ENCODE data around the gene HIRIP3.
"Not testable (repeated sequence)": the region's sequence is repeated elsewhere in the genome, so short reads cannot be mapped to it uniquely, and the experiment has no call there.

The HIRIP3 gene, protein sequence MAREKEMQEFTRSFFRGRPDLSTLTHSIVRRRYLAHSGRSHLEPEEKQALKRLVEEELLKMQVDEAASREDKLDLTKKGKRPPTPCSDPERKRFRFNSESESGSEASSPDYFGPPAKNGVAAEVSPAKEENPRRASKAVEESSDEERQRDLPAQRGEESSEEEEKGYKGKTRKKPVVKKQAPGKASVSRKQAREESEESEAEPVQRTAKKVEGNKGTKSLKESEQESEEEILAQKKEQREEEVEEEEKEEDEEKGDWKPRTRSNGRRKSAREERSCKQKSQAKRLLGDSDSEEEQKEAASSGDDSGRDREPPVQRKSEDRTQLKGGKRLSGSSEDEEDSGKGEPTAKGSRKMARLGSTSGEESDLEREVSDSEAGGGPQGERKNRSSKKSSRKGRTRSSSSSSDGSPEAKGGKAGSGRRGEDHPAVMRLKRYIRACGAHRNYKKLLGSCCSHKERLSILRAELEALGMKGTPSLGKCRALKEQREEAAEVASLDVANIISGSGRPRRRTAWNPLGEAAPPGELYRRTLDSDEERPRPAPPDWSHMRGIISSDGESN

GRCh38 chr16:29995324-29995910 lies at the start of gene HIRIP3:
Gene HIRIP3 (minus strand): TSS chr16:29995617. CDS start chr16:29995605, 12 bp downstream.
- peak; percentile 88 for DNase-seq (ENCODE audit: low spot score)

DNA sequence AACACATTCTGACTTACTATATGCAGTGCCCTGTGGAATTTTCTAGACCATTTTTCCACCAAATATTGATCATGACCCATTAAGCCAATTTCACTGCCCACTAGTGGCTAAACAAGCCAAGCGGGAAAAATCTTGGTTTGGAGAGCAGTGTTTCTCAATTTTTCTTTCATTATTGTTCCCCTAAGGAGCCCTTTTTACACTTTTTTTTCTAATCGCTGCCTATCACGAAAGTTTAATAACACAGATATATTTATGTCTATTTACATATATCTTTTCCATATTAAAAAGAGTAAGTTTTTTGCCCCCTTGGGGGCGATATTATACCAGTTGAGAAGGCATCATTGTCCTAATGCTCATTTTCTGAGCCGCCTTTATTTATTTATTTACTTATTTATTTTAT lies 46.4 kb upstream of the HIRIP3 start:
- no peak for DNase-seq (ENCODE audit: low spot score)

GRCh38 chr16:30040690-30041089 lies 45.3 kb upstream of the HIRIP3 start:
- DNase-seq (ENCODE audit: low spot score), result not testable (repeated sequence)

DNA sequence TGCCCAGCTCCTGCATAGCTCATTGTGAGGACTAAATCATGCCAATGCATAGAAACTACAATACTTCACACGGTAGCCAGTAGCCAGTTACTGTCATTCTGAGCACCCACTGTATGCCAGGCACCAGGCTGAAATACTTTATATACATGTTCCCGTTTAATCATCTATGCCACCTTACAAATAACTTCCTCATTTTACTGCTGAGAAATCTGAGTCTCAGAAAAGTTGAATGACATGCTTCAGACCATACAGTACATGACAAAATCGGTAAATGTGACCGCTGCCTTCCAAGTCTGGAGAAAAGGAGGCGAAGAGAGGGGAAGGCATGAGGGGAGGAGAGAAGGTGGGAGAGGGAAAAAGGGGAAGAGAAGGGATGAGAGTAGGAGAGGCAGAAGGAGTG lies 44.8 kb upstream of the HIRIP3 start:
- no peak for DNase-seq (ENCODE audit: low spot score)

DNA sequence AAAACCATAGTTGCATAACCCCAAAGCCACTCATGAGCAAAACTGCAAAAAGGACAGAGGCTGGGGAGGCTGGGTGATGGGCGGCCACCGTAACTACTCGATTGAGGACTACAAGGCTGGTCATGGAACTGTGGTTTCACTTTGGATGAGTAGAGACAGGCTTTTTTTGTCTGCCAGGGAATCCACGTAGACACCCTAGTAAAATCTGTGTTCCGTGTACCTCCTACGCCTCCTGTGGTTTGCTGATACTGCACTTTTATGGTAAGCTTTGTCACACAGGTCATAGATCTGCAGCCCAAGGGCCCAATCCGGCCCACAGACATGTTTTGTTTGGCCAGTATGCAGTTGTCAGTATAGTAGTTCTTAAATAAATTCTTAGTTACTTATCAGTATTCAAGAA lies 37.9 kb upstream of the HIRIP3 start:
- DNase-seq (ENCODE audit: low spot score), result no peak

GRCh38 chr16:30032083-30032819 lies 36.8 kb upstream of the HIRIP3 start:
- DNase-seq (ENCODE audit: low spot score), result no peak

DNA sequence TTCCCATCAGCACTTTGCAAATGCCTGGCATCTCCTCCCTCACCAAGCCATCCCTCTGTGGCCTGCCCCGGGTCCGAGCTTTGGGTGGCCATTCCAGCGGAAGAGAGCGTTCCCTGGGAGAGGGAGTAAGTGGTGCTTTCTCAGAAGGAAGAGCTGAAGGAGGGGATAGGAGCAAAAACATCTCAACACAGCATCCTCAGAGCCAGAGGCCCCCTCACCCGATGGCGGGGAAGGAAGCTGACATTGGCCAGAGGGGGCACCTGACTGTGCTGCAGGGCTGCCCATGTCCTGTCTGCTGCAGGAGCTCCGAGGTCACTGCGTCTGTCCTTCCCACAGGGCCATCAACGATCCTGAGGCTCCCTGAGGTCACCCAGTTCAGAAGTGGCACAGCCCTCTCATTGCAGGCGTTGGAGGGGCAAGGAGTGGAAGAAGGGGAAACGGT lies 36.1 kb upstream of the HIRIP3 start:
- no peak for DNase-seq (ENCODE audit: low spot score)

GRCh38 chr16:30030841-30031413 lies 35.5 kb upstream of the HIRIP3 start, which contains the start of gene TLCD3B:
Gene TLCD3B (minus strand): TSS chr16:30031271. CDS start chr16:30030527, 744 bp downstream.
- no peak for DNase-seq (ENCODE audit: low spot score)

- DNase-seq (ENCODE audit: low spot score), result no peak
These were observed 34.7 kb upstream of the HIRIP3 start for GRCh38 chr16:30030011-30030685.

DNA sequence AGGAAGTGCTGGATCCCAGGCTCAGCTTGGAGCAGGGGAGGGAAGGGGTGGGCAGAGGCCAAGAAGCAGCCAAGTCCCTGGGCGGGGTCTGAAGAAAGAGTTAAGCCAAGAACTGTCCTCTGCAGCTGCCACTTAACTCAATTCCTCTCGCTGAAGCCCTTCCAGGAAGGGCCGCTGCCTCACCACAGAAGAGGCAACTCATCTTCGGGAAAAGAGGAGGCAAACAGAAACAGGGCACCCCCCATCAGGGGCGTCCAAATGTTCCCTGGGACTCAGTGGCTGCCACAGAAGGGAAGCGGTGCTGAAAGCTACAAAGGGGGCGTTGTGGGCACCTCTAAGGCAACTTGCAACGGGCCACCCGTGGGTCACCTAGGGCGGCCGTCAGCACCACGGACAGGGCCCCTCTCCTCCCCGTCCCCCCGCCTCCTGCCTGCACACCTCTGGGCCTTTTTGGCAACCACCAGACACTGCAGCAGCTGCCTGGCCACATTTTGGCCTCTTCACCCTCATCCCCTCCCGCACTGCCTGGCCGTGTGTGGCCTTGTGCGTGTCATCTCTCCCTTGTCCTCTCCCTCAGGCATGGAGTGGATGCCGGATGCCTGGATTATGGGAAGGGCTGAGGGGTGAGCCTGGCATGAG lies 33.1 kb upstream of the HIRIP3 start:
- no peak for DNase-seq (ENCODE audit: low spot score)

GRCh38 chr16:30027588-30028437 lies 32.4 kb upstream of the HIRIP3 start:
- DNase-seq (ENCODE audit: low spot score), result no peak

GRCh38 chr16:30026449-30026848 lies 31.0 kb upstream of the HIRIP3 start:
- no peak for DNase-seq (ENCODE audit: low spot score)

DNA sequence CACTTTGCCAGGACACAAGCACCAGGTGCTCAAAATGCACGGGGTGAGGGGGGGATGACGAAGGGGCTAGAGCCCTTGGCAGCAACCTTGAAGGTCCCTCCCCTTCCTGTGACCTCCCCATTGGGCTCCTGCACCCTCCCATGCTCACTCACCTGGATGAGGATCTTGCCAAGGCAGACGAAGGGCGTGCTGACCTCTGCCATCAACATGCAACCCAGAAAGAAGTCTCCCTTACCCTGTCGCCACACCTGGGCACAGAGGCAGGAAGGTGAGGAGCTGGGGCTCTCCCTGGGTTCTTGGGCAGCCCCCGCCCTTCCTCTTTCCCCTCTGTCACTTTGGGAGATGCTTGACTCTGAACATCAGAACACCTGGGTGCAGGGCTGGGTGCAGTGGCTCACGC lies 30.2 kb upstream of the HIRIP3 start:
- no peak for DNase-seq (ENCODE audit: low spot score)

DNA sequence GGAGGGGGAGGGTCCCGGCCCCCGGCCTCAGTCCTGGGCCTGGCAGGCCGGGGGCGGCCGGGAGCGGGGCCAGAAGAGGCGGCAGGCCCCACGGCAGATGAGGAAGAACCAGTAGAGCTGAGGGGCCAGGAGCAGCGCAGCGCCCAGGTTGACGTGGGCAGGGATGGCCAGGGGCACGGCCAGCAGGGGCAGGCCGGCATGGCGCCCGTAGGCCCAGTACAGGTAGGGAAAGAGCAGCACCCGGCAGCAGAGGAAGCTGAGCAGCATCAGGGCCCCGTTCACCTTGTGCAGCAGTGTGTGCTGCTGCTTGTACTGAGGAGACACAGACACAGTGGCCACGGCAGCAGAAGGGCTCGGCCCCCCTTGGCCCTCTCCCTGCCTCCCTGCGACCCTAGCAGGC lies 29.7 kb upstream of the HIRIP3 start:
- DNase-seq (ENCODE audit: low spot score), result no peak

- no peak for DNase-seq (ENCODE audit: low spot score)
These were observed 29.0 kb upstream of the HIRIP3 start for GRCh38 chr16:30024451-30024850.

- no peak for DNase-seq (ENCODE audit: low spot score)
These were observed 28.2 kb upstream of the HIRIP3 start for GRCh38 chr16:30023586-30023985.

DNA sequence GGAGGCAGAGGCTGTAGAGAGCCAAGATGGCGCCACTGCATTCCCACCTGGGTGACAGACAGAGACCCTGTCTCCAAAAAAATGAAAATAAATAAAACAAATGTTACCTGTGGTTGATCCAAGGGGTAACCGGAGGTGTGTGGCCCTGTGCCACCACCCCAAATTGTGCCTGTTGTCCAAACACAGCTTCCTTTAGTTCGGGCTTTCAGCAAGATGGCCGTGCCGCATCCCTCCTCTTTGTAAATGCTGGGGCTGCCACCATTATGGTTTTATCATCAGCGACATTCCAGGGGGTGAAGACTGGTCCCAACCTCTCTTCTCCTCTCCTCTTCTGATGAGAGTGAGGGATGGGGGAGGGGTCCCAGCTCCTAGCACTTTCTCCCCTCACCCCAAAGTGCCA lies 27.5 kb upstream of the HIRIP3 start, which contains the start of gene C16orf92:
TSS of gene C16orf92 (plus strand) at position 312 of the 400 bp plus-strand sequence. CDS start 143 bp downstream, outside the sequence.
- DNase-seq (ENCODE audit: low spot score), result no peak

- DNase-seq (ENCODE audit: low spot score), result no peak
These were observed 23.3 kb upstream of the HIRIP3 start for GRCh38 chr16:30018731-30019158.

GRCh38 chr16:30017937-30018336 lies 22.5 kb upstream of the HIRIP3 start:
- not testable (repeated sequence) for DNase-seq (ENCODE audit: low spot score)

DNA sequence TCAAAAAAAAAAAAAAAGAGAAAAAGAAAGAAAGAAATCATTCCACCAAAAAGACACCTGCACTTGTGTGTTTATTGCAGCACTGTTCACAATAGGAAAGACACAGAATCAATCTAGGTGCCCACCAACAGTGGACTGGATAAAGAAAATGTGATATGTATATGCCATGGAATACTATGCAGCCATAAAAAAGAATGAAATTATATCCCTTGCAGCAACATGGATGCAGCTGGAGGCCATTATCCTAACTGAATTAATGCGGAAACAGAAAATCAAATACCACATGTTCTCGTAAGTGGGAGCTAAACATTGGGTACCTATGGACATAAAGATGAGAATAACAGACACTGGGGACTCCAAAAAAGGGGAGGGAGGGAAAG lies 21.9 kb upstream of the HIRIP3 start:
- DNase-seq (ENCODE audit: low spot score), result no peak

Data from putamen (tissue), 1 donor.